Activated CD4-positive, alpha-beta T cell treated with anti-CD3 and anti-CD28 coated beads, Interleukin-2, amount 50 U/mL, for 16 hours (primary cell): Measurements from ENCODE around the gene MEGF11.

Experiments used
- DNase-seq: peaks from one replicate; pipeline ENCODE4 v3.0.0-alpha.2; 2020

MEGF11 gene

GRCh38 chr15:66138096-66138783 lies 115.3 kb downstream of the MEGF11 start:
- no peak for DNase-seq

- no peak for DNase-seq
These were observed 116.6 kb downstream of the MEGF11 start for GRCh38 chr15:66136948-66137347.

- no peak for DNase-seq
These were observed 117.9 kb downstream of the MEGF11 start for GRCh38 chr15:66135664-66136063.

- DNase-seq = no peak
These were observed 119.3 kb downstream of the MEGF11 start for GRCh38 chr15:66134284-66134683.

- no peak for DNase-seq
These were observed 120.2 kb downstream of the MEGF11 start for GRCh38 chr15:66133247-66133885.

GRCh38 chr15:66132251-66132816 lies 121.2 kb downstream of the MEGF11 start:
- no peak for DNase-seq

- no peak for DNase-seq
These were observed 121.7 kb downstream of the MEGF11 start for GRCh38 chr15:66131831-66132230.

GRCh38 chr15:66131200-66131599 lies 122.3 kb downstream of the MEGF11 start:
- no peak for DNase-seq

- DNase-seq = no peak
These were observed 123.0 kb downstream of the MEGF11 start for GRCh38 chr15:66130496-66131034.

GRCh38 chr15:66129586-66129985 lies 124.0 kb downstream of the MEGF11 start:
- DNase-seq = no peak

- no peak for DNase-seq
These were observed 125.4 kb downstream of the MEGF11 start for GRCh38 chr15:66128116-66128680.

- DNase-seq = no peak
These were observed 127.1 kb downstream of the MEGF11 start for GRCh38 chr15:66126456-66126855.

GRCh38 chr15:66126031-66126441 lies 127.5 kb downstream of the MEGF11 start:
- no peak for DNase-seq

- no peak for DNase-seq
These were observed 128.9 kb downstream of the MEGF11 start for GRCh38 chr15:66124651-66125050.

GRCh38 chr15:66123799-66124198 lies 129.8 kb downstream of the MEGF11 start:
- DNase-seq = no peak

GRCh38 chr15:66120422-66120821 lies 133.1 kb downstream of the MEGF11 start:
- no peak for DNase-seq

GRCh38 chr15:66117841-66118240 lies 135.7 kb downstream of the MEGF11 start:
- DNase-seq = no peak

- no peak for DNase-seq
These were observed 137.9 kb downstream of the MEGF11 start for GRCh38 chr15:66115568-66116206.

GRCh38 chr15:66114863-66115425 lies 138.6 kb downstream of the MEGF11 start:
- DNase-seq = no peak

GRCh38 chr15:66112388-66112787 lies 141.2 kb downstream of the MEGF11 start:
- no peak for DNase-seq

GRCh38 chr15:66111363-66111762 lies 142.2 kb downstream of the MEGF11 start:
- no peak for DNase-seq

GRCh38 chr15:66110864-66111263 lies 142.7 kb downstream of the MEGF11 start:
- DNase-seq = no peak

- DNase-seq = no peak
These were observed 143.7 kb downstream of the MEGF11 start for GRCh38 chr15:66109826-66110225.
